GM18511 (cell line): ENCODE data around the gene PER2.

Experiments used
- ATAC-seq: cut with Tn5 transposase; IDR thresholded peaks from one replicate; pipeline ENCODE4 v1.9.1; 2021; ENCODE audit warnings: mild to moderate bottlenecking, moderate library complexity; ENCODE audit not compliant: unreplicated experiment

The PER2 gene

DNA sequence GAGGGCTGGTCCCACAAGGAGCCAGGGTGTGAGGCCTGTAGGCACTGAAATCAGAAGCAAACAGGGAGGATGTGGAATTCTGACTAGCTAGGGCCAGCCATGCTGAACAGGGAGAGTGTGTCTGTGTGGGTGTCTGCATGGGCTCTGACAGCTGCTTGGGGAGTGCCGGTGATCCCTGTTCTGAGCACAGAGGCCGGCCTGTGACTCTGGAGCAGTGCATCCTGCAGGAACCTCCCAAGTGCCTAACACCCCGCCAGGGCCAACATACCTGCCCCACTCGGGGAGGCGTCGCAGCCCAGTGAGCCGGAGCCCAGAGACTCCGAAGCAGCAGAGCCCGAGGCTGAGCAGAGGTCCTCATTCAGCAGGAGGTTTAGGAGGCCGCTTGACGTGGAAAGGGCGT is 37.1 kb downstream of the PER2 start:
- ATAC-seq, result no peak

DNA sequence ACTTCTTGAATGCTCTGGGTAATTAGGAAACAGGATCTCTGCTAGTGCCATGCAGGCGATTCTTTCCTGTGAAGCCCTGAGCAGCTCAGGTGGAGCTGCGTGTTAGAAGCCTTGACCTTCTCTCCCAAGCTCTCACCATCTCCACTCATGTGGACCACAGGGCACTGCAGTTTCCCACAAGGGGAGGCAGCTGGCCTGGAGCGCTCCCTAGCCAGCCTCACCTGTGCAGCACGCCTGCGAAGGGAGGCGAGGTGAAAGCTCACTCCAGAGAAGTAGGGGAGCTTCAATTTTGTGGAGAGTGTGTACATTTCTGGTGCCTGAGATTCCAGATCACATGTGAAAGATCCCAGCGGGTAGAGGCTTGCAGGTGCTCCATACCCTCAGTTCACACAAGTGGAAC is 37.5 kb downstream of the PER2 start:
- no peak for ATAC-seq

DNA sequence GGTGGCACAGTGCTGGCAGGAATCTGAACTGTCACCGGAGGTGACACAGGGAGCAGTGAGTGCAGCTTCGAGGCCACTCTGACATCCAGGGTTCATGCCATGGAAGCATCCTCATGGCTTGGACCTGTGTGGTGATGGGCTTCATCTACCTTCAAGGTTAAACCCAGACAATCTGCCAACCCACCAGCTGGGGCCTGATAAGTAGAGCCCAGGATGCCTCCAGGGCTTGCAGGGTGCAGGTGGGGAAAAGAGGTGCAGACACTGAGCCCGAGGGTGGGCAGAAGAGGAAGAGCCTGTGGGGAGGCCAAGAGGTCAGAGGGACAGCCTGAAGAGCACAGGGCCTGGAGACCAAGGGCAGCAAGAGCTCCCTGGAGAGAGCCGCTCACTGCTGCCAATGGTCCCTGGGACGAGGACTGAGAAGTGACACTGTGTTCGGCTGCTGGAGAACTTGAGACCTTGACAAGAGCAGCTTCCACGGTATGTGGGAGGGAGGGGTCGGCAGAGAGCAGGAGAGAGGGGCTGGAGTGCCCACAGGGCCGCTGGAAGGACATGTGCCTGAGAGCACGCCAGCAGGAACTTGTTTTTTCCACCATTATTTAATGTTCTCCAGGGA is 40.5 kb downstream of the PER2 start:
- no peak for ATAC-seq

DNA sequence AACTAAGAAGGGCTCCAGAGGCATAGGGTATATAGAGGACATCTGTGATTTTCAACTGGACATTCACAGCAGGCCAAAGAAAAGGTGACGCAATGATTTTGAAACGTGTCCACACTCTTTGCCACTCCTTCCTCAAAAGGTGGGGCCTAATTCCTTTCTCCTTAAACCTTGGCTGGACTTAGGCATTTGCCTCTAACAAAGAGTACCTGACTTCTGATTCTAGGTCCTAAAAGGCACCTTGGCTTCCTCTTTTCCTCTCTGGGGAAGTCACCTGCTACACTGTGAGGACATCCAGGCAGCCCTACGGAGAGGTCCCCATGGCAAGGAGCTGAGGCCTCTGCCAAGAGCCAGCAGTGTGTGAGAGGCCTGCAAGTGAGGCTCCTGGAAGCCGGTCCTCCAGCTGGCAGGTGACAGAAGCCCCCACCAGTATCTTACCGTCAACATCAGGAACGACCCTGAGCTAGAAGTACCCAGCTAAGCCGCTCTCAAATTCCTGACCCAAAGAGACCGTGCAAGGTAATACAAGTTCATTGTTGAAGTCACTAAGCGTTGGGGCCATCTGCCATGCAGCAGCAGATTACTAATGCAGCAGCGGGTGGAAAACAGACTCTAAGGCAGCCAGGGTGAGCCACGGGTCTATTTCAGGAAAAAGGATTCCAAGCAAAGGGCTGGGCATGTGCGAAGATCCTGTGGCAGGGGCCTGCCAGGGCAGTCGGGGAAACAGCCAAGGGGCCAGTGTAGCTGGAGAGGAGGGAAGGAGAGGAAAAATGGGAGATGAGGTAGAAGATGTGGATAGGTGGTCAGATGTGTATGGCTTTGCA is 41.2 kb downstream of the PER2 start:
- ATAC-seq, result no peak

DNA sequence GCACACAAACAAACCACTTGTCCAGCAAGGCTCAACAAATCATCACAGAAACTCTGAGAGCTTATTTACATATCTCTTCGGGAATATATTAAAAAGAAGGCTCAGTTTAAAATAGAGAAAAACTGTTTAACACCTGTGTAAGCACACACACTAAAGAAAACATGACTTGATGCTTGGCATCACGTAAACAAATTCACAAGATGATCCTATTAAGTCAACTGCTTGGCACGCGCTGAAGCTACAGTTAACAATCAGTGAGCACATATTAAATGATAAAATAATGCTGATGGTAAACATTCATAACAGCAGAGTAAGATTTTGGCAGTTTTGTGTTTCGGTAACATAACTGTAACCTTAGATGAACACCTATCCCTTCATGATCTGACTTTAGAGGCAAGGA is 44.3 kb downstream of the PER2 start:
- ATAC-seq, result no peak

DNA sequence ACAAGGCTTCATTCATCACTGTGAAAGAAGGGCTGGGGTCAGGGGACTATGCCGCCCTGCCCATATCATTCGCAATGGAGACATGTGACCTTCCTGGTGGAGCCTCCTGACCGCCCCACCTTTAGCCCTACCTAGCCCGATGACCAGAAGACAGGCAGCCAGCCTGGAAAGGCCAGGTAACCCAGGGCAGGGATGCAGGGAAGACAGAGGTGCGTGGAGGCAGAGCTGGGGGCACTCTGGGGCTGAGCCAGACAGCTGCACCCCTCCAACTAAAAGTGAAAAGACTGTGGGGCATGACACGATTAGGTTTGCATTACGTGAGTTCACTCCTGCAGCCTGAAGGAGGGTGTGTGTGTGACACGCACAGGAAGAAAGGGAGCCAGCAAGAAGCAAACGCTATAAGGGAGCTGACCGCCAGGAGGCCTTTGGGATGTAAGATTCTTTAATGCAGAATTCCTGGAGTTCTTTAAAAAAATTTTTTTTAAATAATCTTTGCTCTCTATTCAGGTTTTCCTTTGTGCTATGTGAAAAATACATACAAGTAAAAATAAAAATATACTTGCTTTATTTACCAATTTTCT is 44.8 kb downstream of the PER2 start:
- no peak for ATAC-seq

DNA sequence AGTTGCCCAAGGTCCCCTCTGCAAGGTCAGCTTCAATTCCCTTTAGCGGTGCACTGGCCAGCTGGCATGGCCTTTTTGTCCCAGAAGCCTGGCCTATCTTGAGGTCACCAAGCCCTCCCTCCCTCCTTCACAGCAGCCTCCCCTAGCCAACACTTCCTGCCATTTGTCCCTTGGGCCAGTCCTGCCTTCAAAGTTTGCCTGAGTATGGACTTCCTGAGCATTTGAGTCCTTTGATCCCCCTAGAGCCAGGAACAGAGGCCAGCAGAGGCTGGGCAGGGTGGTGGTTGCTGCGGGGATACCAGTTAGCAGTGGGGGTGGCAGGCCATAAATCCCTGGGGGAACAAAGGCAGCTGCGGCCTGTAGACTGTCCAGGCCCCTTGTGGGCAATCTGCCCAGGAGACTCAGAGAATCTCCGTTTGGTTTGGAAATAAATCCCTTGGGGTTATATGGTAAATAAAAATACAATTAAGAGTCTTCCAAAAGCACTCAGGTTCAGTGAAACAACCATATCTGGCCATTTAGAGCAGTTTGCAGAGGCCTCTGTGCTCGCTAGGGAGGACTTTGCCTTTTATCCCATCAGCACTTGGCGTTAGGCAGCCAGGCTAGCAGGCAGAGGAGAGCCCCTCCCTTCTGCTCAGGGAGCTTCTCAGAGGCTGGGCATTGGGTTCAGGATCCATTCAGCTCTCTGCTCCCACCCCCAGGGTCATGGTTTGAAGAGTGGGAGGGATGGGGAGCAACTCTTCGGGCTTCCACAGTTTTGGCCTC is 45.5 kb downstream of the PER2 start:
- no peak for ATAC-seq

DNA sequence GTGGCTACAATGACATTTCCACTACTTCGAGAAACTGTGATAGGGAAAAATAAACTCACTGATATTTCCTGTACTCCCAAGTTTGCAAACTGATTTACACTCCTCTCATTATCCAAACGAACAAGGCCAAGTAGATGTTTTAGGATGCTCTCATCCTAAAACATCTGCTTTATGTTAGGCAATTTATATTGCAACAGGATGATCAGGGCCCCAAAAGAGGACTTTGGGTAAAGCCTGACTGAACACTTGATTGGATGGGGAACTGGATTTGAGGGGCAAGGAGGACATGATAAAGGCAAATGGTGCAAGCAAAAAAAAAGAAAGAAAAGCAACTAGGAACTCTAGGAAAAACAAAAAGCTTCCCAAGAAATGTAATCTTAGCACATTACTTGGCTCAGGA is 46.4 kb downstream of the PER2 start:
- ATAC-seq, result no peak

DNA sequence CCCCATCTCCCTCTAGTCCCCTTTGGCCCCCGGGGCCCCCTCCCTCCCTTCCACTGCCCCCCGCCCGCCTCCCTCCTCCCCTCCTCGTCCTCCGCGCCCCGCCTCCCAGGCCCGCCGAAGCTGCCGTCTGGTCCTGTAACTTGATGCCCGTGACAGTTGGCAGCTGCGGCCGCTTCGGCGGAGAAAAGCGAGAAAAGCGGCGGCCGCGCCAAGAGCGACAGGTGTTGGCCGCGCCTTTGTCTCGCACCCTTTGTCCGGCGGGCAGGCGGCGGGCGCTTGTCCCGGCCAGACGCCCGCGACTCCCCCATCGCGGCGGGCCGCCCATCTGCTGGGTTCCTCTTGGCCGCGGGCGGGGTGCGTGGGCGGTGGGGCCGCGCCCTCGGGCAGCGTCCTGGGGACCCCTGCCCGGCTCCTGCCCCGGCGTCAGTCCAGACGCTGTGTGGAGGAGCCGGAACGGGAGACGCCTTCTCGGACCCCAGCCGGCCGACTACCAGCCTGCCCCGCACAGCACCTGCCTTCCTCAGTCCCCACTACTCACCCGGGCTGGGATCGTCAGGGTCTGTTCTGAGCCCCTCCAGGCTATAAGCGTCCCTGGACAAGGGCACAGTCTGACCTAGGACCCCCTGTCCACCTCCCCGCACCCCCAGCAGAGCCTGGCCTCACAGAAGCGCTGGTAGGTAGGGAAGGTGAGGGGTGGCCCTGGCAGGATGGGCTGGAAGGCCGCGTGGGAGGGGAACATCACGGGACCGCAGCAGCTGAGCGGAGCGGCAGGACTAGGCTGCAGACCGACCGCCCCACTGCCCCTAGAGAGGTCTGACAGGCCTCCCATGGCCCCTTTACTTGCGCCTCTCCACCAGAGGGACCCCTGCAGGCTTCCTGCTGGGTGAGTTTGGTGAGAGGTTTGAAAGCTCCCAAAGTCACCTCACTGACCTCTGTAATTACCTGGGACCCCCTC is 47.4 kb downstream of the PER2 start:
- no peak for ATAC-seq

DNA sequence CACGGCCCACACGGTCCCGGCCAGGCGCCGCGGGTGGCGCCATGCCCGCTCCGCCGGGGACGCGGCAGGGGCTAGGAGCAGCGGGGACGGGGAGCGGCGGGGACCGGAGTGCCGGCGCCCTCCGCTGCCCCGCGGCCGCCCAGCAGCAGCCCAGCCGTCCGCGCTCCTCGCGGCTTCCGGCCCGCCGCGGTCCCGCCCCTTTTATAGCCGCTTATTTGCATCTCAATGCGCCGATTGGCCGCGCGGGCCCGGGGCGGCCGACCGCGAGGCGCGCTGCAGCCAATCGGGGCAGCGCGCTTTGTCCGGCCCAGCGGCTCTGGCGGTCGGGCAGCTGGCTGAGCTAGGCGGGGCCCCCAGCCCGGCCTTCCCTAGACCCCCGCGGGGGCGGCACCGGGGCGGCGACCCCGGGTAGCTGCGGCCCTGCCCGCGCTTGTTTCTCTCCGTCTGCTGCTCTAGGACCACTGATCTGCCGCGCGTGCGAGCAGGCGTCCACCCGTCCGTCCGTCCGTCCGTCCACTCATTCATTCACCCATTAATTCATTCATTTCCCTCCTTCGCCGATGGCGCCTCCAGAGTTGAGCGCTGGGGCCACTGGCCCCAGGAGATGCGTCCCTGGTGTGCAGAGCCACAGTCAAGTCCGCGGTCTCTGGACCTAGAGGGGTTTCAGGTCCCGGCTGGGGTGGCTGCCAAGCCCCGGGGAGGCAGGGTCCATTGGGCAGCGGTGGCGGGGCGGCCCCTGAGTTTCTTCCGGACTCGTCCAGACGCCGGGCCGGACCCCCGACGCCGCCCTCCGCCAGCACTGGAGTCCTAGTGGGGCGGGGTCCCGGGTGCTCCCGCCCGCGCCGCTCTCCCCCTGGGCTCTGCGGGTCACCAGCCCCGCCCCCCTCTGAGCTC is 48.3 kb downstream of the PER2 start, which contains the start of gene HES6:
Gene HES6, minus strand, starts transcription at position 176 of the 894 bp plus-strand sequence. Its CDS starts 133 bp downstream, at position 43.
- peak; percentile 86 for ATAC-seq

DNA sequence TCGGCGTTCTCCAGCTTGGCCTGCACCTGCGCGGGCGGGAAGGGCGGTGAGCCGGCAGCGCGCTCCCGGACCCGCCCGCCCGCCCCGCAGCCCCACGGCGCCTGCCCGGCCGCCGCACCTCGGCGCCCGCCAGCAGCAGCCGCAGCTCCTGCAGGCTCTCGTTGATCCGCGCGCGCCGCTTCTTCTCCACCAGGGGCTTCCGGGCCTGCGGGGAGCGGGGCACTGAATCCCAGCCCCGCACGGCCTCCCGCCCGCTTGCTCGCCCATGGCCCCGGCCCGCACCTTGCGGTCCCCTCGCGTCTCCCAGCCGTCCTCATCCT is 48.9 kb downstream of the PER2 start:
- peak; percentile 23 for ATAC-seq

DNA sequence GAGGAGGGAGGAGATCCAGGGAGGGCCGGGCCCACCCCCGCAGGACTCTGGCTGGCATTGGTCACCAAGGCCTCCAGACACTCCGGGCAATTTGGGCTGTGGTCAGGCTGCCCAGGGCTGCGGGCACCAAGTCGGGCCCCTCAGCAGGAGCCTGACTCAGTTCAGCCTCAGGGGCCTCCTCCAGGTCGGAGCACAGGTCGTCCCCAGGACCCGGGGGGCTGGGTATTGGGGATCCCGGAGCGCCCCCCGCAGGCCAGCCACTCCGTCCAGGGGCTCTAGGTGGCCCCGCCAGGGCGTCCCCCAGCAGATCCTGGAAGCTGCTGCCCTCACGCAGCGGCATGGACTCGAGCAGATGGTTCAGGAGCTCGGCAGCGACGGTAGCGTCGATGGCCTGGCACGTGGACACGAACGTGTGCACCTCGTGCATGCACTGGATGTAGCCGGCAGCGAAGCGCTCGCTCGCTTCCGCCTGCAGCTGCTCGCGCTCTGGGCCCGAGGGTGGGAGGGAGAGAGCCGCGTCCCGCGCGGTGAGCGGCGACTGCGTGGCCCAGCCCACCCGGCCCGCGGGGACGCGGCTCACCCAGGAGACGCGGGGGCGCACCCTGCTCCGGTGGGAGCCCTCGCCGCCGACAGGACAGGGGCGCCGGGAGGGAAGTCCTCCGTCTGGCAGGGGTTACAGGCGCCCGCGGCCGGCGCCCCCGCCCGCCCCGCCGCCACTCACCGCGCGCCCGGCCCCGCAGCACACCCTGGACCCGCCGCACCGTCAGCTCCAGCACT is 49.5 kb downstream of the PER2 start:
- ATAC-seq, result no peak

DNA sequence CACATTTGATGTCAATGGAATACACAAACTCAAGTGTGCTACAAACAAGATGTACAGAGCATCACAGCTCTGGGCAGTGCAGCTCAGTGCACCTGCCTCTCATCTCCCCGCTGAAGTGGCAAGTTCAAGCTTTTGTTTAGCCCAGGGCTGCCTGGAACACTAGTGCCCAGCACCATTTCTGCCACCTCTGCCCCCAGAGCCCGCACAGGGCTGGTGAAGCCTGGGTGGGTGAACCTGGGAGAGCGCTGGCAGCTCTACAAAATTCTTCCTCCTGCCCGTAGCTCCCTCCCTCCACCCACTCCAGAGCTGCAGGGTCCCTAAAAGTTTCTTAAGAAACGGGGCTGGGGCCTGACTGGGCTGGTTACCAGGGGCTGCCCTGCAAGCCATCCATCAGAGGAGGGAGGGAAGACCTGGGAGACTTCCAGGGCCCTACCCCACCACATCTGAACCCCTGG is 50.1 kb downstream of the PER2 start:
- no peak for ATAC-seq

DNA sequence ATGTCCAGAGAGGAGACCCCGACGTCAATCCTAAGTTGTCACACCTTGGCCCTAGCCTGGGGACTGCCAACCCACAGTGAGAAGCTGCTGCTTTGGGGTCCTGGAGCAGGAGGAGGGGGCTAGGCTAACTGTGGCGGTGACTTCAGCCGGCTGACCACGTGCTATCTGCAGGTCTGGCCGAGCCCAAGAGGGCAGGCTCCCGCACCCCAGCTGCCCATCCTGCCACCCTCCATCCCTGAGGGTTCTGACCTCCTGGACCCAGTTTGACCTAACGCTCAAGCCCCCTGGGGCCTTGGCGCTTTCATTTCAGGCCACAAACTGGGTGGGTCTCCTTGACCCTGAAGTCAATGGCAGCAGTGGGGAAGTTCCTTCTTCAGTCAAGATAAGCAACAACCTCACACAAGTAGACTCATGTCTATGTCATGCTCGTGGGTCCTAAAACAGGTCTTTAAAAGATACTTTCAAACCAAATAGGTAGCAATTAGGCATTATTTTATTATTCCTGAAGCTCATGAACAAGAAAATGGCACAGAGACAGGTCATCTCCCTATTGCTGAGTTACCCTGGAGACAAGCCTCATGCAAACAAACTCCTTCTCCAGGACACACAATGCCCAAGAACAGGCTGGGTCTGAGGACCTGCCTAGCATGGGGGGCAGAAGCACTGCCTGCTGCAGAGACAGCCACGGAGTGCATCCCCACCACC is 50.8 kb downstream of the PER2 start:
- no peak for ATAC-seq

DNA sequence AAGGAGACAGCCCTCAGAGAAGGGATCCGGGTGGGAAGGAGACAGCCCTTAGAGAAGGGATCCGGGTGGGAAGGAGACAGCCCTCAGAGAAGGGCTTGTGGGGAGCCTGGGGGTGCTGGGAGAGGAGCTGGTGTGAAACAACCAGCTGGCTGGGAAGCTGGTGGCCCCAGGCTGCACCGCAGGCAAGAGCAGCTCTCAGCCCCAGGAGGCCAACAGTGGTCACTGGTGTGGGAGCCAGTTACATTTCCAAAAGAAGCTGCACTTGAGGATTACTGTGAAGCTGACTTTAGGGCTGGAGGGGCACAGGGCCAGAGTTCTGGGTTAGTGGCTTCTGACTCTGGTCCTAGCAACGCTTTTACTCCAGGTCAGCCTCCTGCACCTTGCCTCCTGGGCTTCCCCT is 51.8 kb downstream of the PER2 start:
- no peak for ATAC-seq

DNA sequence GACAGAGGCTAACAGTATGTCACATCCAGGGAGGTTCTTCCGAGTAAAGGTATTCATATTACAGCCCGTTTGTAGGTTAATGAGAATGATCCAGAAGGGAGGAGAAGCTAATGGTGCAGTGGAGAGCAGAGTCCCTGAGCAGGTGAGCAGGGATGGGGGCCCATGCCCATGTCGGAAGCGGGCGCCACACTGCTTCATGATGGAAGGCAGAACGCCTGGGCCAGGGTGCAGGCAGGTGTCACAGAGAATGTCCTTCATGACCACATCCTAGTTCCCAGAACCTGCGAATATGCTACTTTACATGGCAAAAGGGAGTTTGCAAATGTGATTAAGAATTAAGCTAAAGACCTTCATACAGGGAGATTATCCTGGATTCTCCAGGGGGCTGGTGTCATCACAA is 52.6 kb downstream of the PER2 start:
- no peak for ATAC-seq

DNA sequence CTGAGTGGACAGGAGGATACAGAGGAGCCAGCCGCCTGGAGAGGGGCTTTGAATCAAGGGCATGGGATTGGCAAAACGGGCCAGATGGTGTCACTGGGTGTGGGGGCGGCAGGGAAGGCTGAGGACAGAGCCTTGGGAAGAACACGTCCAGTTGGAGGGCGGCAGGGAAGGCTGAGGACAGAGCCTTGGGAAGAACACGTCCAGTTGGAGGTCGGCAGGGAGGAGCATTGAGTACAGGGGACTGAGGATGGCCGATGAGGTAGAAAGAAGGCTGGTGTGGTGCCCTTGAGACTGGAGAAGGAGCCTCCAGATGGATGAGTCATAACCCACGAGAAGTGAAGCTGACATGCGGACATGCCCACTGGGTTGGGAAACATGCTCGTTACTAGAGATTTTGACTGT is 53.1 kb downstream of the PER2 start:
- no peak for ATAC-seq

DNA sequence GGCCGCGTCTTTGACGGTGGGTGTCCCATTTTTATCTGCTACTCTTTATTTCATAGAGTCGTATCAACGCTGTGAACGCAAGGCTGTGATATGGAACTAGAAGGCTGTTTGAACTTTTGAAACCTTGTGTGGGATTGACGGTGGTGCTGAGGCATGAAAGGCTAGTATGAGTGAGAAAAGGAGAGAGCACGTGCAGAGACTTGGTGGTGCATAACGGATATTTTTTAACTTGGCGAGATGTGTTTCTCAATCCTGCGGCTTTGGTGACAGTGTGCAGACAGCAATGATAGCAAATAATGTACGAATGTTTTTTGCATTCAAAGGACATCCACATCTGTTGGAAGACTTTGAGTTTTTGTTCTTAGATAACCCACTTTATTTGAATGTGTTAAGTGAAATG is 54.8 kb downstream of the PER2 start:
- ATAC-seq, result no peak
